Measurements from ENCODE around the gene BASP1.
A peak's percentile ranks its signal among the peaks of the same experiment; 100 is the strongest.

BASP1 gene

DNA sequence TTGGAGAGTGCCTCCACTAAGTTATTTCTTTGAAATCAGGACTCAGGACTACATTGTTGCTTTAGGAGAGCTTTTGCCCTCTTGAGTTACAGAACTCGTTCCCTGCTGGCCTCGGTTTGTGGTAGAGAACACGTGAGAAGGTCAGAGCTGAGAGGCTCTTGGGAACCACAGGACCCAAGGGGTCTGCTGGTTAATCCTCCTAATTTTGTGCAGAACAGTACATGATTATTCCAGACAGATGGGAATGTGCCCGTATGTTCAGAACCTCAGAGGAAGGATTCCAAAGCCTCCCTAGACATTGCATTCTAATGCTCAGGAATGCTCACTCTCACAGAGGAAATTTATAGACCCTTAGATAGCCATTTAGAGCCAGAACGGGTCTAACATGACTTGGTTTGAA lies 25.2 kb upstream of the BASP1 start:
- Histone ChIP-seq H3K4me1 (ENCODE audit: control insufficient read depth, insufficient read depth, low read length) (peaks cover 37% of the 10 kb centered on the region), H3K9me3 (replicated peaks; ENCODE audit: low read length) (no peaks in the 10 kb centered on the region), H3K4me2 (ENCODE audit: low read length) (no peak overlapping the region), H3K27me3 (ENCODE audit: control insufficient read depth, insufficient read depth, low read length) (no peaks in the 10 kb centered on the region), H3K36me3 (ENCODE audit: insufficient read depth, low read length) (no peaks in the 10 kb centered on the region), H3K9ac (ENCODE audit: low read depth, low read length) (no peak overlapping the region), H3K4me3 (ENCODE audit: low read length) (no peak overlapping the region)

DNA sequence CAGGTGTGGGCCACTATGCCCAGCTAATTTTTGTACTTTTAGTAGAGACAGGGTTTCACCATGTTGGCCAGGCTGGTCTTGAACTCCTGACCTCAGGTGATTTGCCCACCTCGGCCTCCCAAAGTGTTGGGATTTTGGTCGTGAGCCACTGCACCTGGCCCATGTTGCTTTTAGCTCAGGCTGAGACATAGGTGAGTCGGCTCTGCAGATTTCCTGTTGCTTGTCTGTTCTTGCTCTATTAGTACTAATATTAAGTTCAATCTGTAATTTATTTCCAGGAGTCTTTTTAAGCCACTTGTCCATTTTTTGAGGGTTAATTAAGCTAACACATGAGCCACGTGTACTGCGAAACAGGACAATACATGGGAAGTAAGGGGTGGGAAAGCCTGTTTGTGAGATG lies 21.4 kb upstream of the BASP1 start:
- Histone ChIP-seq H3K4me3 (ENCODE audit: low read length) (no peak overlapping the region), H3K27me3 (ENCODE audit: control insufficient read depth, insufficient read depth, low read length) (no peaks in the 10 kb centered on the region), H3K4me2 (ENCODE audit: low read length) (no peak overlapping the region), H3K4me1 (ENCODE audit: control insufficient read depth, insufficient read depth, low read length) (peaks cover 10% of the 10 kb centered on the region), H3K9me3 (replicated peaks; ENCODE audit: low read length) (no peaks in the 10 kb centered on the region), H3K36me3 (ENCODE audit: insufficient read depth, low read length) (no peaks in the 10 kb centered on the region), H3K9ac (ENCODE audit: low read depth, low read length) (no peak overlapping the region)

DNA sequence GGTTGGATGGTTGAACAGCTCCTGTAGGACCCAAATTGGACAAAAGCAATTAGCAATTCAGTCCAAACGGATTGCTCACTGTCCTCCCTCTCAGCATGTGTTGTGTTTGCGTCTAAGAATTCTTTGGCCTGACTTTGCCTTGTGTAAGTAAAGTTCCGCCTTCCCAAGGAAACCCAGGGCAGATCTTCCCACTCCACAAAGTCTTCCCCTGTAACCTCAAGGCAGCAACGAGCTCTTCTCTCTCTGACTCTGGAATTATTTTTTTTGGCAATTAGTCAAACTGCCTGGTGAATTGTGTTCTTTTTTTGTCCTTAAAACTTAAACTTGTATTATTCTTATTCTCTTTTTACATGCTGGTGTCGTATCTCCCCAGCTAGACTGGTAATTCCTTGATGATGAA lies 20.7 kb upstream of the BASP1 start:
- Histone ChIP-seq H3K36me3 (ENCODE audit: insufficient read depth, low read length) (no peaks in the 10 kb centered on the region), H3K9ac (ENCODE audit: low read depth, low read length) (no peak overlapping the region), H3K4me3 (ENCODE audit: low read length) (no peak overlapping the region), H3K4me1 (ENCODE audit: control insufficient read depth, insufficient read depth, low read length) (peaks cover 6% of the 10 kb centered on the region), H3K9me3 (replicated peaks; ENCODE audit: low read length) (no peaks in the 10 kb centered on the region), H3K4me2 (ENCODE audit: low read length) (no peak overlapping the region), H3K27me3 (ENCODE audit: control insufficient read depth, insufficient read depth, low read length) (no peaks in the 10 kb centered on the region)

DNA sequence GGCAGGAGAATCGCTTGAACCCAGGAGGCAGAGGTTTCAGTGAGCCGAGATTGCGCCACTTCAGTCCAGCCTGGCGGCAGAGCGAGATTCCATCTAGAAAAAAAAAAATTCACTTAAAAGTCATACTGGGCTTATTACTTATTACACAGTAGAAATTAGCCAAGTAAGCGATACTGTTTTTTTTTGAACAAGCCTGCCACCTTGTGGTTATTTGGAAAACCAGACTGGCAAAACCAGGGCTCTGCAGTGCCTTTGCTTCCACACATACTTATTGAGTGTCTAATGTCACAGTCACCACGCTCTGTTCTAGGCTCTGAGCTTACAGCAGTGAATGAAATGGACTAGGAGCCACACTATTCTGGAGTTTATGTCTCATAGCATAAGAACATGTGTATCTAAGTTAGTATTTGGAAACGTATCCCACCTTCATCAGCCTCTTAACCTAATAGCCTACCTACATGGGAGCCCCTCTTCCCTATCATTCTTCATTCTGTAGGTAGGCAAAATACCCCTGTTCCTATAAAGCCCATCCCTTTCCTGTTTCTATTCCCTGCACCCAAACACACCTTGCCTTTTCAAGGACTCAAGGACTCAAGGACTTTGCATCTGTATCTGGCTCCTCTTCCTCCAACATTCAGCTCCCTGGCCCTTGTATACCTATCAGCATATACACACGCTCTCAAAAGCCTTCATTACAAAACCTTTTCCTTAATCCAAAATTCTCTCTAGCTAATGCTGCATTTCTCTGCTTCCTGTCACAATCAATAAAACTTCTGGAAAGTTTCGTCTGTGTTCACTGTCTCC lies 13.9 kb upstream of the BASP1 start:
- H3K4me3 ChIP-seq (ENCODE audit: low read length), result no peak overlapping the region
- H3K4me2 ChIP-seq (ENCODE audit: low read length), result no peak overlapping the region
- H3K27me3 ChIP-seq (ENCODE audit: control insufficient read depth, insufficient read depth, low read length), result peaks cover 12% of the 10 kb centered on the region
- no peak overlapping the region for H3K9ac ChIP-seq (ENCODE audit: low read depth, low read length)
- no peaks in the 10 kb centered on the region for H3K36me3 ChIP-seq (ENCODE audit: insufficient read depth, low read length)
- no peaks in the 10 kb centered on the region for H3K9me3 ChIP-seq (replicated peaks; ENCODE audit: low read length)
- no peaks in the 10 kb centered on the region for H3K4me1 ChIP-seq (ENCODE audit: control insufficient read depth, insufficient read depth, low read length)

DNA sequence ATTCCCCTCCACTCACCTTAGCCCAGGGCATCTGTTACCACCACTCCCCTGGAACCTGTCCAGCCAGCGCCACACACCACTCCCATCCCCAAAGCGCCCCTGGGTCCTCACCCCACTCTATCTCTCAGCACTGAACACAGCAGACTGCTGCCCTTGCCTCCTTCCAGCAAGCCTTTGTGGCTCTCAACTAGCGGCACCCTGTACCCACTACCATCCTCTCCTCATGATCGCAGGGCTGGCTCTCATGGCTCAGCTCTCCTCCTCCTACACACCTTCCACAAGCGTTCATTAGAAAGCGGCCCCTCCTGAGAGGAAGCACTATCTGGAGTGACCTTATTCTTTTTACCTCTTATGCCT lies 13.3 kb upstream of the BASP1 start:
- no peak overlapping the region for H3K4me3 ChIP-seq (ENCODE audit: low read length)
- H3K9ac ChIP-seq (ENCODE audit: low read depth, low read length), result no peak overlapping the region
- peaks cover 12% of the 10 kb centered on the region for H3K27me3 ChIP-seq (ENCODE audit: control insufficient read depth, insufficient read depth, low read length)
- H3K9me3 ChIP-seq (replicated peaks; ENCODE audit: low read length), result no peaks in the 10 kb centered on the region
- H3K36me3 ChIP-seq (ENCODE audit: insufficient read depth, low read length), result no peaks in the 10 kb centered on the region
- no peaks in the 10 kb centered on the region for H3K4me1 ChIP-seq (ENCODE audit: control insufficient read depth, insufficient read depth, low read length)
- no peak overlapping the region for H3K4me2 ChIP-seq (ENCODE audit: low read length)

DNA sequence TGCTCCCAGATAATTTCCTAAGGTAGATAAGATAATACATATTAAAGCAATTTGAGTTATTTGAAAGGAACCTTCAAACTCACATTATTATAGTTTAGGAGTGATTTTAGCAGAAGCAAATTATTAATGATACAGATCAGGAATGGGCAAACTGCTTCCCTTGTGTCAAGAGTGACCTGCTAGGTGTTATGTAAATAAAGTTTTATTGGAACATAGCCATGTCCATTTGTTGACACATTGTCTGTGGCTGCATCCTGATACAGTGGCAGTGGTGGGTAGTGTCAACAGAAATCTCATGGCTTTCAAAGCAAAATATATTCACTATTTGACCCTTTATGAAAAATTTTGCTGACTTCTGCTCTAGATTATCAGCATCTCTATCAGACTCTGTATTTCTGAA lies 11.4 kb upstream of the BASP1 start:
- Histone ChIP-seq H3K27me3 (ENCODE audit: control insufficient read depth, insufficient read depth, low read length) (peaks cover 12% of the 10 kb centered on the region), H3K9me3 (replicated peaks; ENCODE audit: low read length) (no peaks in the 10 kb centered on the region)

DNA sequence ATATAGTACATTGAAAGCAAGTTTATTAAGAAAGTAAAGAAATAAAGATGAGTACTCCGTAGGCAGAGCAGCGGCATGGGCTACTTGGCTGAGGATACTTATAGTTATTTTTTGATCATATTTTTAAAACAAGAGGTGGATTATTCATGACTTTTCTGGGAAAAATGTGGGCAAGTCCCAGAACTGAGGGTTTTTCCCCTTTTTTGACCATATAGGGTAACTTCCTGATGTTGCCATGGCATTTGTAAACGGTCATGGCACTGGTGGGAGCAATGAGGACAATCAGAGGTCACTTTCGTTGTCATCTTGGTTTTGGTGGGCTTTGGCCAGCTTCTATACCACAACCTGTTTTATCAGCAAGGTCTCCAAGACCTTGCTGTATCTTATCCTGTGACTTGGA lies 5.2 kb upstream of the BASP1 start:
- Histone ChIP-seq H3K9ac (ENCODE audit: low read depth, low read length) (no peak overlapping the region), H3K4me2 (ENCODE audit: low read length) (no peak overlapping the region), H3K4me3 (ENCODE audit: low read length) (no peak overlapping the region), H3K9me3 (replicated peaks; ENCODE audit: low read length) (no peaks in the 10 kb centered on the region), H3K4me1 (ENCODE audit: control insufficient read depth, insufficient read depth, low read length) (peaks cover 8% of the 10 kb centered on the region), H3K27me3 (ENCODE audit: control insufficient read depth, insufficient read depth, low read length) (peaks cover 11% of the 10 kb centered on the region), H3K36me3 (ENCODE audit: insufficient read depth, low read length) (no peaks in the 10 kb centered on the region)

More for the DNA sequence above, 11.4 kb upstream of the BASP1 start:
- Histone ChIP-seq H3K4me2 (ENCODE audit: low read length) (no peak overlapping the region), H3K36me3 (ENCODE audit: insufficient read depth, low read length) (no peaks in the 10 kb centered on the region), H3K4me3 (ENCODE audit: low read length) (no peak overlapping the region), H3K9ac (ENCODE audit: low read depth, low read length) (no peak overlapping the region), H3K4me1 (ENCODE audit: control insufficient read depth, insufficient read depth, low read length) (no peaks in the 10 kb centered on the region)

DNA sequence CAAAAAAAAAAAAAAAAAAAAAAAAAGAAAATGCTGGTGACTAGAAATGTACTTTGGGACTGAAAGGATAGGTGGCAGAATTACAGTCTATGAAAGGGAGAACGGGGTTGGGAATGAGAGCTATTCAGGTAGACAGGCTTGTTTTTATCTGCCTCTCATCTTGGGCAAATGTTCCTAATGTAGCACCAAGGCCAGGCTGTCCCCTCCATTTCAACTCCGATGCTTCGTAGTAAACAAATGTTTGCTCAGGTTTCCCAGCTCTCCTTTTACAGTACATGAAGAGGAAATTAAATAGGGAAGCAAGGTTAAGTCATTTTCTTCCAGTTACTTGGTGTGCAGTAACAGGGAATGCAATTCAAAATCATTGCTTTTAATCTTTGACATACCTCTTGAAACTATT lies 4.4 kb upstream of the BASP1 start:
- H3K27me3 ChIP-seq (ENCODE audit: control insufficient read depth, insufficient read depth, low read length), result peaks cover 11% of the 10 kb centered on the region
- no peak overlapping the region for H3K4me2 ChIP-seq (ENCODE audit: low read length)
- H3K4me1 ChIP-seq (ENCODE audit: control insufficient read depth, insufficient read depth, low read length), result peaks cover 8% of the 10 kb centered on the region
- H3K4me3 ChIP-seq (ENCODE audit: low read length), result no peak overlapping the region
- no peaks in the 10 kb centered on the region for H3K36me3 ChIP-seq (ENCODE audit: insufficient read depth, low read length)
- no peak overlapping the region for H3K9ac ChIP-seq (ENCODE audit: low read depth, low read length)
- no peaks in the 10 kb centered on the region for H3K9me3 ChIP-seq (replicated peaks; ENCODE audit: low read length)

DNA sequence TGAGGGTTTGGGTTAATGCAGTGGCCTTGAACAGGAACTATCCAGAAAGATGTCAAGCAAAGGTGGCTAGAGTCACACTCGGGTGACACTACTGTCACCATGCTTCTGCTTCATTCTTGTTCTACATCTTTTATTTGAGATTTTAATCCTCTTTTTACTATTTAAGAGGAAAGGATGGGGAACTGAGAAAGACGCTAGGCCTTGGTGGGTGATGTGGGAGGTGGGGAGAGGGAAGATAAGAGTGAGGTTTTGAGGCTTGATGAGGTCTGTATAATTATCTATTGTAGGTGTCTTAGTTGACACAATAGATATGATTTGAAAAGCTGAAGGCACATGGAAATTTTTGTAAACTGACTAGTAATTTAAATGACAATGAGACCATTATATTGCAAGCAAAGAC lies 3.5 kb upstream of the BASP1 start:
- no peaks in the 10 kb centered on the region for H3K36me3 ChIP-seq (ENCODE audit: insufficient read depth, low read length)
- peaks cover 8% of the 10 kb centered on the region for H3K4me1 ChIP-seq (ENCODE audit: control insufficient read depth, insufficient read depth, low read length)
- no peak overlapping the region for H3K4me2 ChIP-seq (ENCODE audit: low read length)
- no peak overlapping the region for H3K4me3 ChIP-seq (ENCODE audit: low read length)
- no peak overlapping the region for H3K9ac ChIP-seq (ENCODE audit: low read depth, low read length)
- no peaks in the 10 kb centered on the region for H3K9me3 ChIP-seq (replicated peaks; ENCODE audit: low read length)
- peaks cover 11% of the 10 kb centered on the region for H3K27me3 ChIP-seq (ENCODE audit: control insufficient read depth, insufficient read depth, low read length)

DNA sequence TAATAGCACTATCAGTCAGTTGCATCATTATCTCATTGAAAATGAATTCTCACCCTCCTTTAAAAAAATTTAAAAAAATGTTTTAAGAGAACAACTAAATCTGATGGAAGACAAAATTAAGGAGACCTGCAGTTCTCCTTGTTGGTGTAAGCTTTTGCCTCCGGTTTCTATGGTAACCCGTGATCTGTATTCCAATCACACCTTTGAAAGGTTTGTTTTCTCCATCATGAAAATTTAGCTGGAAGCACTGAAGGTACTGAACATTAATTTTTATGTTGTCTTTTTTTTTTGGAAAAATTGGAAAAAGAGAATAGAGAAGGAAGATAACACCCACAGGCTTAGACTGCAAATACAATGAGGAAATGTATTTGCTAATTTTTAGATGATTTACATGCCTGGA lies 2.5 kb upstream of the BASP1 start:
- peaks cover 11% of the 10 kb centered on the region for H3K27me3 ChIP-seq (ENCODE audit: control insufficient read depth, insufficient read depth, low read length)
- H3K36me3 ChIP-seq (ENCODE audit: insufficient read depth, low read length), result peaks cover 7% of the 10 kb centered on the region
- no peaks in the 10 kb centered on the region for H3K9me3 ChIP-seq (replicated peaks; ENCODE audit: low read length)
- peaks cover 14% of the 10 kb centered on the region for H3K4me1 ChIP-seq (ENCODE audit: control insufficient read depth, insufficient read depth, low read length)
- H3K4me3 ChIP-seq (ENCODE audit: low read length), result no peak overlapping the region
- H3K9ac ChIP-seq (ENCODE audit: low read depth, low read length), result no peak overlapping the region
- H3K4me2 ChIP-seq (ENCODE audit: low read length), result no peak overlapping the region

DNA sequence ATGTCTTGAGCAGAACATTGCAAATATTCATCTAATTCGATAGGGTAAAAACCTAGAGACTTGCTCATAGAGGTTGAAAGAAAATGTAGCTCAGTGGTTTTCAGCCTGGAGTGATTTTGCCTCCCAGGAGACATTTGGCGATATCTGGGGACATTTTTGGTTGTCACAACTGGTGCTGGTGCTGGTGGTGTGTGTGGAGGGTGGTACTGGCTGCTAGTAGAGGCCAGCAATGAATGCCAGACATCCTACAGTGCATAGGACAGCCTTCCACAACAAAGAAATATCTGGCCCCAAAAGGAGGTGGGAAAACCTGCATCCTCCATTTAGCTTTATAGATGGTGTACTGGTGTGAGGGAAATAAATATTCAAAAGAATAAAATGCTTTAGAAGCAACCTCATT lies 2.1 kb upstream of the BASP1 start:
- Histone ChIP-seq H3K4me2 (ENCODE audit: low read length) (no peak overlapping the region), H3K9me3 (replicated peaks; ENCODE audit: low read length) (no peaks in the 10 kb centered on the region), H3K9ac (ENCODE audit: low read depth, low read length) (no peak overlapping the region), H3K36me3 (ENCODE audit: insufficient read depth, low read length) (peaks cover 10% of the 10 kb centered on the region), H3K4me3 (ENCODE audit: low read length) (no peak overlapping the region), H3K27me3 (ENCODE audit: control insufficient read depth, insufficient read depth, low read length) (peaks cover 11% of the 10 kb centered on the region), H3K4me1 (ENCODE audit: control insufficient read depth, insufficient read depth, low read length) (peaks cover 17% of the 10 kb centered on the region)

DNA sequence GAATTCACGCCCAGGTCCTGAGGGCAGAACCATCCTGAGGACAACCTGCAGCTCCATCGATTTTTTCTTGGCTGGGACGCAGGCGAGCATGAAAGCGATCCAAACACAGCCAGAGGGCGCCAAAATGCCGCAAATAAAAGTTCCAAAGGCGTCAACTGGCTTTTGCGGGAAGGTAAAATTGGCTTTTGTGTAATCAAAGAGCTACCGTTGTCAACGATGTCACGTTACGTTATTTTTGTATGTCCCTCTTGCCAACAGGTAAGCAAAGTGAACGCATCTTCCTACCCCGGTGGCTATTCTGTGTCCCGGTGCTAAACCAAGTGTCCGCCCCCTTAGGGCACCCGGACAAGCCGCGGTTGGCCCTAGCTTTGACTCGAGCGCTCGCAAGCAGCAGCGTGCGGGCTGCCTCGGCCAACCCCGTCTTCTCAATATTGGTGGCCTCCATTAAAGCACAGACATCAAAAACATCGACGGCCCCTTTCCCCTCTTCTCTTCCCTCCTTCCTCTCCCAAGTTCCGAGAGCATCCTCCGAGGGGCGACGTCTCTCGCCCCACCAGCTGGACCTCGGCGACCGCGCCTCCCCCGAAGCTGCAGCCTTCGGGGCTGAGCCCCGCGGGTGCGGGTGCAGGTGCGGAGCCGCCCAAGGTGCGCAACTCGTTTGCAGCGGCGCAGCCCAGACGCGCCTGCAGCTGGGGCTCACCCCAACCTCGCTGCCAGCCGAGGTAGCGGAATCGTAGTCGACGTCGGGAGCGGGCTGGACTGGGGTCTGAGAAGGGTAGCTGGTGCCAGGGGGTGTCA lies 1.1 kb upstream of the BASP1 start:
- H3K4me3 ChIP-seq (ENCODE audit: low read length), result peak overlapping the region; percentile 63
- no peak overlapping the region for H3K9ac ChIP-seq (ENCODE audit: low read depth, low read length)
- H3K4me1 ChIP-seq (ENCODE audit: control insufficient read depth, insufficient read depth, low read length), result peaks cover 26% of the 10 kb centered on the region

More for the DNA sequence above, 1.1 kb upstream of the BASP1 start:
- Histone ChIP-seq H3K9me3 (replicated peaks; ENCODE audit: low read length) (no peaks in the 10 kb centered on the region), H3K27me3 (ENCODE audit: control insufficient read depth, insufficient read depth, low read length) (peaks cover 9% of the 10 kb centered on the region), H3K36me3 (ENCODE audit: insufficient read depth, low read length) (peaks cover 17% of the 10 kb centered on the region), H3K4me2 (ENCODE audit: low read length) (peak overlapping the region; percentile 84)

Data from skeletal muscle satellite cell (primary cell).